Gastroesophageal sphincter (tissue), 3 donors: ENCODE data around the gene TTLL3.

Source experiments
- EP300 ChIP-seq: sonication (generic); formaldehyde crosslinking; IDR thresholded peaks from one replicate; pipeline ENCODE4 v1.6.1; 2017; ENCODE audit warnings: antibody characterized with exemption, mild to moderate bottlenecking
- TF ChIP-seq, protein P1 (sequence below), 4 experiments: fragments of 200-600 bp in 2 of 4; fragments of 450-650 bp in 2 of 4; sonication (generic) in 1 of 4; IDR thresholded peaks; one replicate each; pipeline ENCODE4 v1.5.1; 2017 to 2019; ENCODE audit warnings: antibody characterized with exemption in 4 of 4, mild to moderate bottlenecking in 2 of 4, moderate library complexity in 2 of 4

DNA sequence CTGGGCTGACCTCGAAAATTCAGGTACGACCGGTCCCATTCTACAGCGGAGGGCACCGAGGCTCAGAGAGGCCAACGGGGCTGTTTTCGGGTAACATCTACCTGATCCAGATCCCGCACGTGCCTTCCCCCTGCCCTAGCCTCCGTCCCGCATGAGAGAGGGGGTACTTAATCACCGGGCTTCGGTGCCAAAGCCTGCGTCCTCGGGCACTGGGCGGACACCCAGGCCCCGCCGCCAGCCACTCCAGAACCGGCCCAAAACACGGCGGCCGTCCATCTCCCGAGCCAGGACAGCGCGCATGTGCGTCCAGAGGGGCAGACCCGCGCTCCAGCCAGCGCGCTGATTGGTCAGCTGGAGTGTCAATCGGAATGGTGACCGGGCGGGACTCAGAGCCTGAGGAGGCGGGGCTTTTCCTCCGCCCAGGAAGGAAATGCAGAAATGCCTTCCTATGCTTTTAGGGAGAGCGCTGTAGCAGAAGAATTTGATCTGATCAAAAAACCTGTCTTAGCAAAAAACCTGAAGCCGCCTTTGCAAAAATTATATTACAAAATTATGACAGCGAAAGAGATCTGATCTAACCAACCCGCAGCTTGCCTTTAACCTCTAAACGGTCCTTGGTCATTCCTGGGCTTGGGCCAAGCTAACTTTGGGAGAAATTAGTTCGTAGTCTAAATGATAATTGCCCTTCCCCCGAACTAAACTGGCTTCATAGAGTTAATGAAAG is 33.8 kb downstream of the TTLL3 start, which contains the start of gene RPUSD3:
- TF ChIP-seq, protein P1, sequence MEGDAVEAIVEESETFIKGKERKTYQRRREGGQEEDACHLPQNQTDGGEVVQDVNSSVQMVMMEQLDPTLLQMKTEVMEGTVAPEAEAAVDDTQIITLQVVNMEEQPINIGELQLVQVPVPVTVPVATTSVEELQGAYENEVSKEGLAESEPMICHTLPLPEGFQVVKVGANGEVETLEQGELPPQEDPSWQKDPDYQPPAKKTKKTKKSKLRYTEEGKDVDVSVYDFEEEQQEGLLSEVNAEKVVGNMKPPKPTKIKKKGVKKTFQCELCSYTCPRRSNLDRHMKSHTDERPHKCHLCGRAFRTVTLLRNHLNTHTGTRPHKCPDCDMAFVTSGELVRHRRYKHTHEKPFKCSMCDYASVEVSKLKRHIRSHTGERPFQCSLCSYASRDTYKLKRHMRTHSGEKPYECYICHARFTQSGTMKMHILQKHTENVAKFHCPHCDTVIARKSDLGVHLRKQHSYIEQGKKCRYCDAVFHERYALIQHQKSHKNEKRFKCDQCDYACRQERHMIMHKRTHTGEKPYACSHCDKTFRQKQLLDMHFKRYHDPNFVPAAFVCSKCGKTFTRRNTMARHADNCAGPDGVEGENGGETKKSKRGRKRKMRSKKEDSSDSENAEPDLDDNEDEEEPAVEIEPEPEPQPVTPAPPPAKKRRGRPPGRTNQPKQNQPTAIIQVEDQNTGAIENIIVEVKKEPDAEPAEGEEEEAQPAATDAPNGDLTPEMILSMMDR (IDR thresholded peaks at IDR 0.05): no peak
- TF ChIP-seq EP300: no peak
